Cardiac fibroblast (primary cell): ENCODE data around the gene GPRC5B.

Experiments
- DNase-seq, 2 donors: peaks; one replicate each; pipeline versions ENCODE4 v3.0.0 to v3.0.0-alpha.2; 2010; ENCODE audit warnings: low read depth in 2 of 2
- H3K4me3 ChIP-seq, 2 donors: replicated peaks in 1 of 2; 1 replicate in 1 of 2; 2 replicates in 1 of 2; pipeline ENCODE4 v1.5.1; 2011; ENCODE audit warnings: low read depth in 2 of 2, low read length in 2 of 2, mild to moderate bottlenecking in 2 of 2, moderate library complexity in 1 of 2
- CTCF ChIP-seq: IDR thresholded peaks from one replicate; pipeline ENCODE4 v1.5.1; 2011; ENCODE audit warnings: low read depth, mild to moderate bottlenecking, low read length, inconsistent platforms

GPRC5B gene

GRCh38 chr16:19843371-19843770 lies 41.3 kb downstream of the GPRC5B start:
- DNase-seq: no peak
- no peak for TF ChIP-seq CTCF
- H3K4me3 ChIP-seq: no peak overlapping the region

- TF ChIP-seq CTCF: no peak
- no peak for DNase-seq
- no peak overlapping the region for H3K4me3 ChIP-seq
Observed at GRCh38 chr16:19842426-19843157, 42.1 kb downstream of the GPRC5B start.

- no peak overlapping the region for H3K4me3 ChIP-seq
- no peak for DNase-seq
- TF ChIP-seq CTCF: no peak
Observed at GRCh38 chr16:19841184-19841583, 43.5 kb downstream of the GPRC5B start.

DNA sequence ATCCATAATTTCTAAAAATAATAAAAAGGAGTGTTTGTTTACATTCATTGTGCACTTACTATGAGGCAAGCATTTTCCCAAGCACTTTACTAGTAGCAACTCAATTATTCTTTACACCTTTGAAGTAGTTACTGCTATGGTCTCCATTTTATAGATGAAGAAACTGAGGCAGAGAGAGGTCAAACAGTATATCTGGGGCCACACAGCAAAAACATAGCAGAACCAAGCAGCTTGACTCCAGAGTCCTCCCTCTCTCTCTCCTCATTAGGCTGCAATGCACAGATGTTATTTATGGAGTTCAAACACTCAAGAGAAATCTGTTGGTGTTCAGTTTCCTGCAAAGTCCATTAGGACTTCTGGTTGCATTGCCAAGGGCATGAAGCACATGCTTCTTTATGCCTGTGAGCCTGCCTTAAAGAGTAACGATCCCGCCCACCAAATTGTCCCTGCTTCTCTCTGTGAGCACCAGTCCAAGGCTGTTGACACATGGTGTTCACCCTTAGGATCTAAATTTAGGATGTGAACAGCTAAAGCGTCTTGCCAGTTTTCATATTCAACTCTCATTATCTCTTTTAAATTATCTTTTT lies 44.0 kb downstream of the GPRC5B start:
- no peak for TF ChIP-seq CTCF
- H3K4me3 ChIP-seq: no peak overlapping the region
- no peak for DNase-seq

- H3K4me3 ChIP-seq: no peak overlapping the region
- no peak for DNase-seq
- TF ChIP-seq CTCF: no peak
Observed at GRCh38 chr16:19837984-19838707, 46.5 kb downstream of the GPRC5B start.

- TF ChIP-seq CTCF: no peak
- H3K4me3 ChIP-seq: no peak overlapping the region
- no peak for DNase-seq
Observed at GRCh38 chr16:19837331-19837980, 47.2 kb downstream of the GPRC5B start.
